ENCODE data around the gene S100A6. TPM values are rescaled to one million over a fixed set of nuclear protein-coding genes. Genes with fewer than 3 reads are reported as not detected.

The S100A6 gene
- total RNA-seq, 1 donor from 2014 or later = 1,046 TPM

GRCh38 chr1:153534226-153534924 lies 1.4 kb downstream of the S100A6 start:
- Histone ChIP-seq H3K9me3 (no peaks in the 10 kb centered on the region), H3K4me1 (peaks cover 40% of the 10 kb centered on the region), H3K27me3 (no peaks in the 10 kb centered on the region), H3K27ac (peak overlapping the region; percentile 99), H3K36me3 (peaks cover 10% of the 10 kb centered on the region), H3K4me3 (peak overlapping the region; percentile 87)
- ATAC-seq (no peak), DNase-seq (peak; percentile 23)
- TF ChIP-seq CTCF (IDR thresholded peaks at IDR 0.05) = no peak
- intact Hi-C loops (cut with DNase I) = loop anchor here (5.0 kb wide), 1 partner anchor 33 kb away; the partner anchor contains the start of gene S100A2

- H3K27ac ChIP-seq = peak overlapping the region; percentile 99
- peak; percentile 0 for ATAC-seq
- no peak for TF ChIP-seq CTCF (IDR thresholded peaks at IDR 0.05)
- DNase-seq = peak; percentile 70
- H3K27me3 ChIP-seq = no peaks in the 10 kb centered on the region
- H3K36me3 ChIP-seq = peaks cover 10% of the 10 kb centered on the region
- intact Hi-C loops (cut with DNase I) = loop anchor here (5.0 kb wide), 1 partner anchor 34 kb away; the partner anchor contains the start of gene S100A2
- peaks cover 40% of the 10 kb centered on the region for H3K4me1 ChIP-seq
- no peaks in the 10 kb centered on the region for H3K9me3 ChIP-seq
- peak overlapping the region; percentile 87 for H3K4me3 ChIP-seq
Measured at GRCh38 chr1:153533689-153534201, 2.0 kb downstream of the S100A6 start.

DNA sequence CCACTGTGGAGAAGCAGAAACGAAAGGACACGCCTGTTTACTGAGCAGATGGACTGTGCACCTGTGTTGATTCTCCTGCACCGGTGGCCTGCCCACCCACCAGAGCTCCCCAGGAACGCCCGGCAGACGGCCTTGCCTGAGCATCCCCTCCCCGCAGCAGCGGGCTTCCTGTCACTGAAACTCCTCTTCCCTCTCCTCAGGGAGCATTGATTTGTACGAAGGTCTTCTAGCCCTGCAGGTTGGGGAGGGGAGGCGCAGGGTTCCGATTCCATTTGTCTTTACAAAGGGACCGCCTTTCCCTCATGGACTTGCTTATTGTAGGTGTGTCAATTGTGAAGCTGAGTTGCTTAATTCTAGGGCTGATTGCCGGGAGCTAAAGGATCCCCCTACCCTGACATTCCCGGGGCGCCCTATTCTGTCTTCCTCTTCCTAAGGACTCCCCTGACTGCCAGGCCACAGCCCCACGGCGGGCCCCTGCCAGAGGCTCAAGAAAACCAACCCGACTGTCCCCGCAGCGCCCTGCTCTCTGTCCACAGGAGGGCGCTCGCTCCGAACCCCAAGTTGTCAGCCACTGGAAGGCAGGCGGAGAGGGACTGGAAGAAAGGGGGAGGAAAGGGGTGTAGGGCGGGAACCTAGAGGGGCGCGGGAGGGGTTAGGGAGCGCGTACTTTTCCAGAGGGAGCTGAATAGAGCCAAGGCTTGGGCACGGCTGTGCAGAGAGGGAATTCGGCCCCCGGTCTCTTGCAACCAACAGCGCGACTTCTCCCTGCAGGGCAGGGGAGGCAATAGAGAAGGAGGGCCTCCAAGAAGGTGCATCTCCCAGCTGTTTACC lies 2.8 kb downstream of the S100A6 start:
- Histone ChIP-seq H3K4me1 (peaks cover 40% of the 10 kb centered on the region), H3K27ac (peak overlapping the region; percentile 99), H3K4me3 (peak overlapping the region; percentile 87), H3K27me3 (no peaks in the 10 kb centered on the region), H3K9me3 (no peaks in the 10 kb centered on the region), H3K36me3 (peaks cover 10% of the 10 kb centered on the region)
- peak; percentile 93 for DNase-seq
- ATAC-seq = peak; percentile 75
- TF ChIP-seq CTCF (IDR thresholded peaks at IDR 0.05) = peak; percentile 87
- intact Hi-C loops (cut with DNase I) = loop anchor here (5.0 kb wide), 1 partner anchor 34 kb away; the partner anchor contains the start of gene S100A2

- TF ChIP-seq CTCF (IDR thresholded peaks at IDR 0.05) = no peak
- peak overlapping the region; percentile 99 for H3K27ac ChIP-seq
- no peaks in the 10 kb centered on the region for H3K9me3 ChIP-seq
- peak; percentile 6 for DNase-seq
- intact Hi-C loops (cut with DNase I) = loop anchor here (5.0 kb wide), 1 partner anchor 35 kb away; the partner anchor contains the start of gene S100A2
- peaks cover 10% of the 10 kb centered on the region for H3K36me3 ChIP-seq
- no peak overlapping the region for H3K4me3 ChIP-seq
- peaks cover 40% of the 10 kb centered on the region for H3K4me1 ChIP-seq
- no peak for ATAC-seq
- no peaks in the 10 kb centered on the region for H3K27me3 ChIP-seq
Measured at GRCh38 chr1:153532181-153532580, 3.6 kb downstream of the S100A6 start.

DNA sequence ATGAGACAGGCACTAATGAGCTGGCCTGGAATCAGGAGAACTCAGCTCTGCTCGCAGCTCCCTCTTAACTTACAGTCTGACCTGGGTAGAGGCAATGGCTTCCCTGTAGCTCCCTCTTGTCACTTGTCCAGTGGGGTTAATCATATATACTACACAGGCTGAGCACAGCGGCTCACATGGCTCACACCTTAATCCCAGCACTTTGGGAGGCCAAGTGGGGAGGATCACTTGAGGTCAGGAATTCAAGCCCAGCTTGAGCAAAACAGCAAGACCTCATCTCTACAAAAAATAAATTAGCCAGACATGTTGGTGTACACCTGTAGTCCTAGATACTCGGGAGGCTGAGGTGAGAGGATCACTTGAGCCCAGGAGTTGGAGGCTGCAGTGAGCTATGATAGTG lies 4.2 kb downstream of the S100A6 start:
- Histone ChIP-seq H3K27me3 (no peaks in the 10 kb centered on the region), H3K27ac (peak overlapping the region; percentile 99), H3K4me3 (no peak overlapping the region), H3K9me3 (no peaks in the 10 kb centered on the region), H3K36me3 (peaks cover 10% of the 10 kb centered on the region), H3K4me1 (peaks cover 36% of the 10 kb centered on the region)
- DNase-seq (peak; percentile 15), ATAC-seq (no peak)
- intact Hi-C loops (cut with DNase I) = loop anchor here (5.0 kb wide), 1 partner anchor 36 kb away; the partner anchor contains the start of gene S100A2
- TF ChIP-seq CTCF (IDR thresholded peaks at IDR 0.05) = no peak
